ENCODE measurements around the gene URGCP. TPM values are rescaled to one million over a fixed set of nuclear protein-coding genes. Genes with fewer than 3 reads are reported as not detected.

Gene URGCP
- total and polyA plus RNA-seq, 10 of the 15 experiments (the other 5 are each of a cell fraction or from before 2014, with no cell fraction given): 2.0 to 29.7 (median 17.5) TPM

DNA sequence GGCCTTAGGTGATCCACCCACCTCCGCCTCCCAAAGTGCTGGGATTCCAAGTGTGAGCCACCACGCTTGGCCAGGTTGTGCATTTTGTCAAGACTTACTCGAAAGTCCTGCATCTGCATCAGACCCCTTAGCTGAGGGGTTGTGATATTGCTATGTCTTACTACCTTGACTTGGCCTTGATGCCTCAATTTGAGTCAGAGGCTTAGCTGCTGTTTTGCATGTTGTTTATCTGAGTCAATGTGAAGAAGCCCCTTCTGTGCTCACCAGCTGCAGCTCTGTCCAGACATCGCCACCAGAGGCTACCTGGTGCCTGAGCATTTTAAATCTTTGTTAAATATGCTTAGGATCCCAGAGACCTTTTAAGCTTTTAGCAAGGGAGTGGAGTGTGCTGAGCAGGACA is 37.9 kb upstream of the URGCP start:
- peak; percentile 50 for ATAC-seq
- CTCF ChIA-PET: interaction anchor here (0.8 to 2.7 kb wide), 2 partner anchors 11 to 37 kb away, joined by 3 to 9 read pairs; no protein-coding TSS in a partner anchor
- H3K4me2 ChIP-seq (ENCODE audit: control insufficient read depth, insufficient read depth): no peak overlapping the region
- WGBS (ENCODE audit: insufficient coverage, insufficient replicate concordance, low lambda C conversion rate, missing lambda C conversion rate): 12% methylated on average over 4 of the region's 4 CpGs
- POLR2A ChIA-PET: no interaction called here
- H3K27me3 ChIP-seq (replicated peaks in 1 of 2; ENCODE audit: control insufficient read depth in 2 of 2, insufficient read depth in 2 of 2, low read length in 1 of 2): no peaks in the 10 kb centered on the region
- peak; percentile 4 for DNase-seq (ENCODE audit: low read depth, low spot score)
- SMC1A ChIA-PET (ENCODE audit: uncharacterized antibody, unreplicated experiment): interaction anchor here (1.3 kb wide), 1 partner anchor 52 kb away, joined by 3 read pairs; no protein-coding TSS in a partner anchor
- TF ChIP-seq NFYA (IDR thresholded peaks at IDR 0.05; ENCODE audit: borderline replicate concordance, low read depth, low read length): no peak
- no peak for TF ChIP-seq GATAD2B (conservative IDR thresholded peaks at IDR 0.05; ENCODE audit: low read depth)
- TF ChIP-seq ZNF24 (IDR thresholded peaks at IDR 0.05): no peak
- TF ChIP-seq, protein P1, sequence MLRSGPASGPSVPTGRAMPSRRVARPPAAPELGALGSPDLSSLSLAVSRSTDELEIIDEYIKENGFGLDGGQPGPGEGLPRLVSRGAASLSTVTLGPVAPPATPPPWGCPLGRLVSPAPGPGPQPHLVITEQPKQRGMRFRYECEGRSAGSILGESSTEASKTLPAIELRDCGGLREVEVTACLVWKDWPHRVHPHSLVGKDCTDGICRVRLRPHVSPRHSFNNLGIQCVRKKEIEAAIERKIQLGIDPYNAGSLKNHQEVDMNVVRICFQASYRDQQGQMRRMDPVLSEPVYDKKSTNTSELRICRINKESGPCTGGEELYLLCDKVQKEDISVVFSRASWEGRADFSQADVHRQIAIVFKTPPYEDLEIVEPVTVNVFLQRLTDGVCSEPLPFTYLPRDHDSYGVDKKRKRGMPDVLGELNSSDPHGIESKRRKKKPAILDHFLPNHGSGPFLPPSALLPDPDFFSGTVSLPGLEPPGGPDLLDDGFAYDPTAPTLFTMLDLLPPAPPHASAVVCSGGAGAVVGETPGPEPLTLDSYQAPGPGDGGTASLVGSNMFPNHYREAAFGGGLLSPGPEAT (IDR thresholded peaks at IDR 0.05; ENCODE audit: low read depth): no peak
- no peak for TF ChIP-seq RCOR1 (conservative IDR thresholded peaks at IDR 0.05; ENCODE audit: low read depth, low read length)
- no peak for TF ChIP-seq ZNF274 (IDR thresholded peaks at IDR 0.05; ENCODE audit: insufficient read depth, insufficient read length)
- TF ChIP-seq, protein P2, sequence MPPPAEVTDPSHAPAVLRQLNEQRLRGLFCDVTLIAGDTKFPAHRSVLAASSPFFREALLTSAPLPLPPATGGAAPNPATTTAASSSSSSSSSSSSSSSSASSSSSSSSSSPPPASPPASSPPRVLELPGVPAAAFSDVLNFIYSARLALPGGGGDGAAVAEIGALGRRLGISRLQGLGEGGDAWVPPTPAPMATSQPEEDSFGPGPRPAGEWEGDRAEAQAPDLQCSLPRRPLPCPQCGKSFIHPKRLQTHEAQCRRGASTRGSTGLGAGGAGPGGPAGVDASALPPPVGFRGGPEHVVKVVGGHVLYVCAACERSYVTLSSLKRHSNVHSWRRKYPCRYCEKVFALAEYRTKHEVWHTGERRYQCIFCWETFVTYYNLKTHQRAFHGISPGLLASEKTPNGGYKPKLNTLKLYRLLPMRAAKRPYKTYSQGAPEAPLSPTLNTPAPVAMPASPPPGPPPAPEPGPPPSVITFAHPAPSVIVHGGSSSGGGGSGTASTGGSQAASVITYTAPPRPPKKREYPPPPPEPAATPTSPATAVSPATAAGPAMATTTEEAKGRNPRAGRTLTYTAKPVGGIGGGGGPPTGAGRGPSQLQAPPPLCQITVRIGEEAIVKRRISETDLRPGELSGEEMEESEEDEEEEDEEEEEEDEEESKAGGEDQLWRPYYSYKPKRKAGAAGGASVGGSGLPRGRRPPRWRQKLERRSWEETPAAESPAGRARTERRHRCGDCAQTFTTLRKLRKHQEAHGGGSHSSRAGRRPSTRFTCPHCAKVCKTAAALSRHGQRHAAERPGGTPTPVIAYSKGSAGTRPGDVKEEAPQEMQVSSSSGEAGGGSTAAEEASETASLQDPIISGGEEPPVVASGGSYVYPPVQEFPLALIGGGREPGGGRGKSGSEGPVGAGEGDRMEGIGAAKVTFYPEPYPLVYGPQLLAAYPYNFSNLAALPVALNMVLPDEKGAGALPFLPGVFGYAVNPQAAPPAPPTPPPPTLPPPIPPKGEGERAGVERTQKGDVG (CRISPR knock-in tag; IDR thresholded peaks at IDR 0.05): no peak
- TF ChIP-seq, protein P3, sequence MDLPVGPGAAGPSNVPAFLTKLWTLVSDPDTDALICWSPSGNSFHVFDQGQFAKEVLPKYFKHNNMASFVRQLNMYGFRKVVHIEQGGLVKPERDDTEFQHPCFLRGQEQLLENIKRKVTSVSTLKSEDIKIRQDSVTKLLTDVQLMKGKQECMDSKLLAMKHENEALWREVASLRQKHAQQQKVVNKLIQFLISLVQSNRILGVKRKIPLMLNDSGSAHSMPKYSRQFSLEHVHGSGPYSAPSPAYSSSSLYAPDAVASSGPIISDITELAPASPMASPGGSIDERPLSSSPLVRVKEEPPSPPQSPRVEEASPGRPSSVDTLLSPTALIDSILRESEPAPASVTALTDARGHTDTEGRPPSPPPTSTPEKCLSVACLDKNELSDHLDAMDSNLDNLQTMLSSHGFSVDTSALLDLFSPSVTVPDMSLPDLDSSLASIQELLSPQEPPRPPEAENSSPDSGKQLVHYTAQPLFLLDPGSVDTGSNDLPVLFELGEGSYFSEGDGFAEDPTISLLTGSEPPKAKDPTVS (IDR thresholded peaks at IDR 0.05; ENCODE audit: low read depth, low read length): no peak
- TF ChIP-seq CHD4 (IDR thresholded peaks at IDR 0.05): no peak
- TF ChIP-seq HDAC2 (IDR thresholded peaks at IDR 0.05): no peak
- no peak for TF ChIP-seq RAD51 (IDR thresholded peaks at IDR 0.05)
- no peak for TF ChIP-seq NFIC (IDR thresholded peaks at IDR 0.05; ENCODE audit: low read depth, low read length)
- no peak for TF ChIP-seq FOS (IDR thresholded peaks at IDR 0.05; ENCODE audit: borderline replicate concordance, extremely low read depth, insufficient read length)
- no peak for TF ChIP-seq ZNF384 (IDR thresholded peaks at IDR 0.05; ENCODE audit: borderline replicate concordance, low read depth, low read length)
- H3K9ac ChIP-seq (ENCODE audit: control insufficient read depth, insufficient read depth, low read length): no peak overlapping the region
- no peaks in the 10 kb centered on the region for H3K79me2 ChIP-seq (ENCODE audit: control insufficient read depth, insufficient read depth, low read length)
- H2AFZ ChIP-seq (ENCODE audit: control insufficient read depth, low read depth, low read length): no peak overlapping the region
- H3K9me3 ChIP-seq (replicated peaks; ENCODE audit: control insufficient read depth, insufficient read depth, low read length): no peaks in the 10 kb centered on the region
- in situ Hi-C loops (cut with MboI): no loop called here
- BruUV-seq (replicated peaks): no TSS peak
- H3K4me3 ChIP-seq: no peak overlapping the region
- intact Hi-C loops (cut with micrococcal nuclease; ENCODE audit: unreplicated experiment): no loop called here
- no peaks in the 10 kb centered on the region for H4K20me1 ChIP-seq (ENCODE audit: control insufficient read depth, insufficient read depth)
- H3K4me1 ChIP-seq (ENCODE audit: control insufficient read depth, insufficient read depth, low read length): no peaks in the 10 kb centered on the region
- RAD21 ChIA-PET (ENCODE audit: unreplicated experiment): no interaction called here
- no peak for FAIRE-seq
- no peak overlapping the region for H3K27ac ChIP-seq (ENCODE audit: control insufficient read depth, insufficient read depth)
- H3K36me3 ChIP-seq (ENCODE audit: control insufficient read depth in 2 of 2, insufficient read depth in 2 of 2, low read length in 1 of 2): no peaks in the 10 kb centered on the region; a peak in 1 of 4 replicates
